Dendritic cell treated with granulocyte-macrophage colony-stimulating factor and Interleukin-4, amounts not matched to agents 40 ng/mL and 50 ng/mL, for 4 days (primary cell): Measurements from ENCODE around the gene SETMAR.

Experiments used
- H3K27ac Mint-ChIP-seq: one replicate; pipeline ENCODE4 v1.8.0; 2022; ENCODE audit warnings: mild to moderate bottlenecking, mixed read lengths
- H3K27me3 Mint-ChIP-seq: one replicate; pipeline ENCODE4 v1.8.0; 2022; ENCODE audit warnings: mild to moderate bottlenecking, mixed read lengths
- H3K36me3 Mint-ChIP-seq: one replicate; pipeline ENCODE4 v1.8.0; 2022; ENCODE audit warnings: low read depth, mixed read lengths
- H3K4me1 Mint-ChIP-seq: one replicate; pipeline ENCODE4 v1.8.0; 2022; ENCODE audit warnings: low read depth, mixed read lengths
- H3K4me3 Mint-ChIP-seq: one replicate; pipeline ENCODE4 v1.8.0; 2022; ENCODE audit warnings: mild to moderate bottlenecking, moderate library complexity, mixed read lengths
- H3K9me3 Mint-ChIP-seq: one replicate; pipeline ENCODE4 v1.8.0; 2022; ENCODE audit warnings: mixed read lengths
- intact Hi-C: fragments of 100-400 bp; cut with micrococcal nuclease; formaldehyde crosslinking; loops from one replicate; pipeline ENCODE4 v1.15.0; 2022

Gene SETMAR

GRCh38 chr3:4343258-4343657 is 40.1 kb downstream of the SETMAR start:
- intact Hi-C loops: no loop called here
- no peaks in the 10 kb centered on the region for H3K9me3 Mint-ChIP-seq
- peaks cover 12% of the 10 kb centered on the region for H3K36me3 Mint-ChIP-seq
- no peak overlapping the region for H3K4me3 Mint-ChIP-seq
- peaks cover 18% of the 10 kb centered on the region for H3K4me1 Mint-ChIP-seq
- H3K27me3 Mint-ChIP-seq: no peaks in the 10 kb centered on the region
- no peak overlapping the region for H3K27ac Mint-ChIP-seq

- Mint-ChIP-seq H3K4me1 (peaks cover 28% of the 10 kb centered on the region), H3K4me3 (no peak overlapping the region), H3K27me3 (no peaks in the 10 kb centered on the region), H3K27ac (peak overlapping the region; percentile 40), H3K36me3 (no peaks in the 10 kb centered on the region), H3K9me3 (no peaks in the 10 kb centered on the region)
- intact Hi-C loops: loop anchor here (1.0 kb wide), 1 partner anchor 283 kb away; no protein-coding TSS in a partner anchor
Observed at GRCh38 chr3:4350789-4351163, 47.6 kb downstream of the SETMAR start.

GRCh38 chr3:4351164-4351855 is 48.1 kb downstream of the SETMAR start:
- H3K4me3 Mint-ChIP-seq: peak overlapping the region; percentile 56
- H3K27ac Mint-ChIP-seq: peak overlapping the region; percentile 40
- no peaks in the 10 kb centered on the region for H3K9me3 Mint-ChIP-seq
- intact Hi-C loops: loop anchor here (1.0 kb wide), 1 partner anchor 282 kb away; no protein-coding TSS in a partner anchor
- H3K27me3 Mint-ChIP-seq: no peaks in the 10 kb centered on the region
- no peaks in the 10 kb centered on the region for H3K36me3 Mint-ChIP-seq
- peaks cover 26% of the 10 kb centered on the region for H3K4me1 Mint-ChIP-seq

GRCh38 chr3:4351872-4352271 is 48.7 kb downstream of the SETMAR start:
- peaks cover 4% of the 10 kb centered on the region for H3K36me3 Mint-ChIP-seq
- peak overlapping the region; percentile 40 for H3K27ac Mint-ChIP-seq
- intact Hi-C loops: loop anchor here (1.0 kb wide), 1 partner anchor 281 kb away; no protein-coding TSS in a partner anchor
- H3K4me1 Mint-ChIP-seq: peaks cover 21% of the 10 kb centered on the region
- H3K4me3 Mint-ChIP-seq: no peak overlapping the region
- no peaks in the 10 kb centered on the region for H3K9me3 Mint-ChIP-seq
- no peaks in the 10 kb centered on the region for H3K27me3 Mint-ChIP-seq

GRCh38 chr3:4355401-4356219 is 52.4 kb downstream of the SETMAR start:
- no peak overlapping the region for H3K4me3 Mint-ChIP-seq
- H3K36me3 Mint-ChIP-seq: peaks cover 29% of the 10 kb centered on the region
- intact Hi-C loops: no loop called here
- no peaks in the 10 kb centered on the region for H3K9me3 Mint-ChIP-seq
- H3K27me3 Mint-ChIP-seq: no peaks in the 10 kb centered on the region
- H3K27ac Mint-ChIP-seq: no peak overlapping the region
- H3K4me1 Mint-ChIP-seq: peaks cover 19% of the 10 kb centered on the region

GRCh38 chr3:4356220-4356540 is 53.0 kb downstream of the SETMAR start:
- Mint-ChIP-seq H3K27ac (no peak overlapping the region), H3K36me3 (peaks cover 35% of the 10 kb centered on the region), H3K4me3 (no peak overlapping the region), H3K9me3 (no peaks in the 10 kb centered on the region), H3K4me1 (peaks cover 13% of the 10 kb centered on the region), H3K27me3 (no peaks in the 10 kb centered on the region)
- intact Hi-C loops: no loop called here

GRCh38 chr3:4356546-4357410 is 53.6 kb downstream of the SETMAR start:
- H3K4me3 Mint-ChIP-seq: no peak overlapping the region
- intact Hi-C loops: no loop called here
- peaks cover 41% of the 10 kb centered on the region for H3K36me3 Mint-ChIP-seq

GRCh38 chr3:4358273-4358672 is 55.1 kb downstream of the SETMAR start:
- Mint-ChIP-seq H3K27me3 (no peaks in the 10 kb centered on the region), H3K4me1 (no peaks in the 10 kb centered on the region), H3K4me3 (no peak overlapping the region), H3K9me3 (no peaks in the 10 kb centered on the region), H3K36me3 (peaks cover 50% of the 10 kb centered on the region), H3K27ac (no peak overlapping the region)
- intact Hi-C loops: no loop called here

More at GRCh38 chr3:4356546-4357410, 53.6 kb downstream of the SETMAR start:
- Mint-ChIP-seq H3K4me1 (peaks cover 7% of the 10 kb centered on the region), H3K27ac (no peak overlapping the region), H3K9me3 (no peaks in the 10 kb centered on the region), H3K27me3 (no peaks in the 10 kb centered on the region)

- Mint-ChIP-seq H3K27me3 (no peaks in the 10 kb centered on the region), H3K9me3 (no peaks in the 10 kb centered on the region), H3K27ac (no peak overlapping the region), H3K4me3 (no peak overlapping the region), H3K36me3 (peaks cover 50% of the 10 kb centered on the region), H3K4me1 (no peaks in the 10 kb centered on the region)
- intact Hi-C loops: no loop called here
Observed at GRCh38 chr3:4359805-4360502, 56.8 kb downstream of the SETMAR start.

- peaks cover 50% of the 10 kb centered on the region for H3K36me3 Mint-ChIP-seq
- no peaks in the 10 kb centered on the region for H3K4me1 Mint-ChIP-seq
- no peak overlapping the region for H3K27ac Mint-ChIP-seq
- H3K9me3 Mint-ChIP-seq: no peaks in the 10 kb centered on the region
- H3K27me3 Mint-ChIP-seq: no peaks in the 10 kb centered on the region
- no peak overlapping the region for H3K4me3 Mint-ChIP-seq
- intact Hi-C loops: no loop called here
Observed at GRCh38 chr3:4360817-4361216, 57.6 kb downstream of the SETMAR start.

GRCh38 chr3:4362523-4362922 is 59.4 kb downstream of the SETMAR start:
- no peaks in the 10 kb centered on the region for H3K4me1 Mint-ChIP-seq
- peaks cover 55% of the 10 kb centered on the region for H3K36me3 Mint-ChIP-seq
- no peaks in the 10 kb centered on the region for H3K27me3 Mint-ChIP-seq
- no peaks in the 10 kb centered on the region for H3K9me3 Mint-ChIP-seq
- no peak overlapping the region for H3K27ac Mint-ChIP-seq
- no peak overlapping the region for H3K4me3 Mint-ChIP-seq
- intact Hi-C loops: no loop called here
